H1 (cell line): ENCODE measurements around the gene EIF2S2. TPM values are rescaled to one million over a fixed set of nuclear protein-coding genes. Genes with fewer than 3 reads are reported as not detected.

ENCODE experiments used
- CTCF ChIA-PET: fragments of 300-600 bp; sonication (Branson Sonifier 250); formaldehyde crosslinking; loops from one replicate; lab custom pipeline; 2021; ENCODE audit not compliant: partially characterized antibody; lab: Charles Lee
- POLR2A ChIA-PET: fragments of 300-600 bp; sonication (Branson Sonifier 250); formaldehyde crosslinking; loops from one replicate; lab custom pipeline; 2021; ENCODE audit warnings: inconsistent platforms; ENCODE audit not compliant: partially characterized antibody; lab: Charles Lee
- DNase-seq, 2 experiments: peaks; one replicate each; pipeline versions ENCODE4 v3.0.0 to v3.0.0-alpha.2; 2010 to 2022; ENCODE audit warnings: low spot score in 2 of 2, low read depth in 1 of 2, mixed read lengths in 1 of 2
- FAIRE-seq: peaks from 2 replicates; lab custom pipeline; 2011; peaks lifted over from hg19 to GRCh38; lab: Jason Lieb, UNC
- H2AFZ ChIP-seq: 2 replicates; pipeline ENCODE4 v1.8.1; 2012; ENCODE audit warnings: low read length, inconsistent platforms
- H2AK5ac ChIP-seq: 2 replicates; pipeline ENCODE4 v1.6.1; 2013; ENCODE audit warnings: low read depth, low read length
- H2BK120ac ChIP-seq: replicated peaks from 2 replicates; pipeline ENCODE3; 2013; ENCODE audit warnings: low read depth, low read length, inconsistent platforms
- H2BK12ac ChIP-seq: 2 replicates; pipeline ENCODE4 v1.6.1; 2013; ENCODE audit warnings: low read depth, low read length
- H2BK15ac ChIP-seq: 2 replicates; pipeline ENCODE4 v1.6.1; 2013; ENCODE audit warnings: low read length
- H2BK20ac ChIP-seq: 2 replicates; pipeline ENCODE4 v1.6.1; 2013; ENCODE audit warnings: low read length
- H2BK5ac ChIP-seq: 2 replicates; pipeline ENCODE4 v1.6.1; 2013; ENCODE audit warnings: low read depth, low read length
- H3K14ac ChIP-seq: 2 replicates; pipeline ENCODE4 v1.6.1; 2013; ENCODE audit warnings: inconsistent platforms; ENCODE audit not compliant: insufficient read length
- H3K18ac ChIP-seq: 2 replicates; pipeline ENCODE4 v1.6.1; 2013; ENCODE audit warnings: low read length; ENCODE audit errors: extremely low read depth
- H3K23ac ChIP-seq: 2 replicates; pipeline ENCODE4 v1.6.1; 2013; ENCODE audit warnings: inconsistent platforms; ENCODE audit not compliant: insufficient read length
- H3K23me2 ChIP-seq: 2 replicates; pipeline ENCODE4 v1.6.1; 2013; ENCODE audit warnings: low read depth, low read length
- H3K27ac ChIP-seq: 2 replicates; pipeline ENCODE4 v1.6.1; 2011; ENCODE audit warnings: low read depth, low read length, inconsistent platforms
- H3K27me3 ChIP-seq, 4 experiments: replicated peaks in 1 of 4; 1 replicate in 1 of 4; 2 replicates in 3 of 4; pipeline versions ENCODE4 v1.6.1 to v1.8.1; 2011 to 2013; ENCODE audit warnings: low read length in 3 of 4, mild to moderate bottlenecking in 3 of 4, inconsistent platforms in 2 of 4, mixed read lengths in 2 of 4, moderate library complexity in 1 of 4; ENCODE audit not compliant: control insufficient read depth in 3 of 4, insufficient read depth in 3 of 4; ENCODE audit errors: extremely low read depth in 1 of 4
- H3K36me3 ChIP-seq, 4 experiments: 2 replicates each; pipeline versions ENCODE4 v1.6.1 to v1.8.1; 2011 to 2013; ENCODE audit warnings: mild to moderate bottlenecking in 4 of 4, low read length in 3 of 4, moderate library complexity in 2 of 4, control low read depth in 1 of 4, inconsistent platforms in 1 of 4; ENCODE audit not compliant: insufficient read depth in 4 of 4, control insufficient read depth in 2 of 4
- H3K4ac ChIP-seq: replicated peaks from 2 replicates; pipeline ENCODE3; 2013; ENCODE audit warnings: low read length, low read depth, mixed read lengths, inconsistent platforms; ENCODE audit not compliant: insufficient read length
- H3K4me1 ChIP-seq, 4 experiments: replicated peaks in 1 of 4; 1 replicate in 1 of 4; 2 replicates in 3 of 4; pipeline versions ENCODE4 v1.6.1 to v1.8.1; 2011 to 2013; ENCODE audit warnings: low read length in 3 of 4, inconsistent platforms in 2 of 4, mixed read lengths in 1 of 4; ENCODE audit not compliant: insufficient read depth in 4 of 4, control insufficient read depth in 3 of 4
- H3K4me2 ChIP-seq, 2 experiments: 2 replicates each; pipeline versions ENCODE4 v1.6.1 to v1.8.1; 2011 to 2013; ENCODE audit warnings: low read depth in 2 of 2, low read length in 2 of 2, control low read depth in 1 of 2, inconsistent platforms in 1 of 2, mild to moderate bottlenecking in 1 of 2; ENCODE audit not compliant: insufficient read depth in 1 of 2
- H3K4me3 ChIP-seq, 4 experiments: fragments of 200-600, 300-600 bp in 1 of 4; sonication (generic), shearing (Covaris generic), sonication (Bioruptor Twin) in 1 of 4; 2 replicates each; pipeline versions ENCODE4 v1.5.1 to v1.8.1; 2011 to 2016; ENCODE audit warnings: low read length in 4 of 4, low read depth in 3 of 4, control low read depth in 2 of 4, inconsistent platforms in 2 of 4, mild to moderate bottlenecking in 2 of 4, mixed read lengths in 1 of 4, moderate library complexity in 1 of 4; ENCODE audit not compliant: insufficient read depth in 2 of 4; ENCODE audit errors: extremely low read depth in 1 of 4
- H3K56ac ChIP-seq: replicated peaks from 2 replicates; pipeline ENCODE3; 2013; ENCODE audit warnings: low read depth, mild to moderate bottlenecking, mixed read lengths, low read length, inconsistent platforms; ENCODE audit not compliant: insufficient read length
- H3K79me1 ChIP-seq: 2 replicates; pipeline ENCODE4 v1.6.1; 2013; ENCODE audit warnings: low read depth, low read length, control low read depth
- H3K79me2 ChIP-seq, 2 experiments: 2 replicates each; pipeline versions ENCODE4 v1.6.1 to v1.8.1; 2012 to 2013; ENCODE audit warnings: low read length in 2 of 2, mild to moderate bottlenecking in 2 of 2, inconsistent platforms in 1 of 2; ENCODE audit not compliant: insufficient read depth in 2 of 2, control insufficient read depth in 1 of 2
- H3K9ac ChIP-seq, 4 experiments: replicated peaks in 1 of 4; 1 replicate in 1 of 4; 2 replicates in 3 of 4; pipeline versions ENCODE4 v1.6.1 to v1.8.1; 2011 to 2013; ENCODE audit warnings: low read depth in 3 of 4, low read length in 3 of 4, control low read depth in 2 of 4, mild to moderate bottlenecking in 2 of 4, moderate library complexity in 2 of 4, inconsistent platforms in 1 of 4; ENCODE audit errors: extremely low read depth in 1 of 4
- H3K9me3 ChIP-seq, 2 experiments: 2 replicates each; pipeline versions ENCODE4 v1.6.1 to v1.8.1; 2012 to 2013; ENCODE audit warnings: mild to moderate bottlenecking in 2 of 2, moderate library complexity in 2 of 2, control low read depth in 1 of 2, inconsistent platforms in 1 of 2, low read depth in 1 of 2, low read length in 1 of 2, mixed read lengths in 1 of 2; ENCODE audit not compliant: insufficient read depth in 2 of 2
- H4K20me1 ChIP-seq, 2 experiments: replicated peaks in 1 of 2; 2 replicates each; pipeline versions ENCODE3 to v1.8.1; 2011 to 2013; ENCODE audit warnings: inconsistent platforms in 2 of 2, low read length in 2 of 2, mild to moderate bottlenecking in 1 of 2; ENCODE audit not compliant: insufficient read depth in 2 of 2, control insufficient read depth in 1 of 2
- H4K5ac ChIP-seq: 2 replicates; pipeline ENCODE4 v1.6.1; 2013; ENCODE audit warnings: low read length, low read depth, mixed read lengths, inconsistent platforms; ENCODE audit not compliant: insufficient read length
- H4K8ac ChIP-seq: 2 replicates; pipeline ENCODE4 v1.8.0; 2013; ENCODE audit warnings: mild to moderate bottlenecking, moderate library complexity, low read length, inconsistent platforms; ENCODE audit not compliant: insufficient read depth; ENCODE audit errors: extremely low read depth
- H4K91ac ChIP-seq: replicated peaks from 2 replicates; pipeline ENCODE3; 2013; ENCODE audit warnings: low read length, mixed read lengths, inconsistent platforms; ENCODE audit not compliant: insufficient read length
- CHD2 ChIP-seq: IDR thresholded peaks from 2 replicates; pipeline ENCODE4 v1.6.1; 2012; ENCODE audit warnings: low read length, improper control_type of control experiment
- KDM5A ChIP-seq: fragments of 200-600 bp; IDR thresholded peaks from 2 replicates; pipeline ENCODE4 v1.7.1; 2012; ENCODE audit warnings: mild to moderate bottlenecking, low read length, inconsistent platforms, mixed read lengths
- MAFK ChIP-seq: IDR thresholded peaks from 2 replicates; pipeline ENCODE4 v1.6.1; 2012; ENCODE audit warnings: low read depth, mild to moderate bottlenecking, improper control_type of control experiment, low read length
- SP4 ChIP-seq: IDR thresholded peaks from 2 replicates; pipeline ENCODE4 v1.6.1; 2012; ENCODE audit warnings: low read length, inconsistent platforms
- TEAD4 ChIP-seq: IDR thresholded peaks from 2 replicates; pipeline ENCODE4 v1.6.1; 2012; ENCODE audit warnings: low read depth, low read length, inconsistent platforms, mixed read lengths
- WGBS, 2 experiments: shearing (Covaris generic) in 1 of 2; methylation state at CpG; one replicate each; pipeline versions ENCODE4 v1.1.6 to v1.1.7; 2013 to 2015; ENCODE audit warnings: low lambda C conversion rate in 2 of 2, mixed read lengths in 2 of 2, inconsistent platforms in 1 of 2, low coverage in 1 of 2, missing lambda C conversion rate in 1 of 2; ENCODE audit not compliant: insufficient replicate concordance in 2 of 2, insufficient coverage in 1 of 2, insufficient read length in 1 of 2; ENCODE audit errors: extremely low coverage in 1 of 2, missing lambda C conversion rate in 1 of 2; 5-methylcytosine and 5-hydroxymethylcytosine counted together
- polyA plus RNA-seq, 7 experiments: library from polyadenylated mRNA; depleted of rRNA in 3 of 7; stranded (reverse) in 5 of 7; unstranded in 2 of 7; fragments of >200 nt in 5 of 7; fragments of 200-250 nt in 2 of 7; gene quantifications; 1 replicate in 5 of 7; 2 replicates in 1 of 7; 4 replicates in 1 of 7; pipeline versions ENCODE4 v1.2.1 to v1.2.3, GENCODE V29; 2011 to 2013; ENCODE audit warnings: missing spikeins in 2 of 7, mixed read lengths in 2 of 7
- total RNA-seq: library from RNA; stranded (reverse); fragmentation: NEBNext Ultra II Directional; extraction: Animal tissue kit (Norgen Biotek cat#: 25700); gene quantifications from 2 replicates; pipeline ENCODE4 v1.2.1, GENCODE V29; 2021
- TF ChIP-seq, protein P1 (sequence below): IDR thresholded peaks from 2 replicates; pipeline ENCODE4 v1.6.1; 2011; ENCODE audit warnings: low read depth, mild to moderate bottlenecking, low read length; ENCODE audit not compliant: insufficient read depth

EIF2S2 gene
- total and polyA plus RNA-seq, 2 of the 8 experiments (the other 6 are each of a cell fraction or from before 2014, with no cell fraction given), result 59.5 to 142 TPM

DNA sequence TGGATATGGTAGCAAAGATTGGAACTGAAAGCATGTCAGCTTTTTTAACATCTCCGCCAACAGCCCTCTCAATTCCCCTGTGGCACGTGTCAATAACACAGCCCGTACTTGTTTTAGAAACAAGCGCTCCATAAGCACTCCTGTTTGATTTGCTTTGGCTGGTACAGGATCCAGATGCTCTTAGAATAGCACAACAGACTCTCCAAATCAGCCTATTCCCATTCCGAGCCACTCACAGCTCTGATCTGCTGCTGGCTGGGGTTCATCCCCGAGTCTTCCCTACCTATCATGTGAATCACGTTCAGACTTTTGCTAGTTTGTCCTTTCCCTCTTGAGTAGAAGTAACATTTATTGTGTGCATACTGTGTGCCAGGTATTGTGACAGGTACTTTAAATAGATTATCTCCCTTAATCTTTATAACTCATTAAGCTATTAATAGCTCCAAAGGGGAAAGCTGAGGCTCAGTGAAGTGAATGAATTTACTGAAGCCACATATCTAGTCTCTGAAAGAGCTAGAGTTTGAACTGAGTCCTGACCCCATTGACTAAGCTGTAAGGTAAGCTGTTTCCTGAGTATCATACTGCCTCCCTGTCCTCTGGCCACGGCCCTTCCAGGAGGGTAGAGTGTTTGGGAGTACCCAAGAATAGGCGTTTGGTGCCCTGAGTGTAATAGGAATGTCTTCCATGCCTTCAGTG is 71.6 kb downstream of the EIF2S2 start:
- no peak overlapping the region for H3K27ac ChIP-seq
- H3K23ac ChIP-seq, result no peak overlapping the region
- H4K20me1 ChIP-seq, result peaks cover 11% of the 10 kb centered on the region in 2 experiments
- H4K5ac ChIP-seq, result no peak overlapping the region
- H3K23me2 ChIP-seq, result no peaks in the 10 kb centered on the region
- FAIRE-seq (no peak), DNase-seq (no peak)
- no peak overlapping the region for H3K4me2 ChIP-seq
- H2BK12ac ChIP-seq, result no peak overlapping the region
- H2BK20ac ChIP-seq, result no peak overlapping the region
- no peak overlapping the region for H4K91ac ChIP-seq
- no peak overlapping the region for H2BK120ac ChIP-seq
- ChIA-PET CTCF (interaction anchor here (1.1 to 3.0 kb wide), 7 partner anchors 9 to 107 kb away, joined by 3 to 15 read pairs (median 5); no protein-coding TSS in a partner anchor), POLR2A (no interaction called here)
- peaks cover 0 to 75% of the 10 kb centered on the region in 2 experiments; a peak in 2 of 4 replicates for H3K79me2 ChIP-seq
- H3K9me3 ChIP-seq, result no peaks in the 10 kb centered on the region
- no peak overlapping the region for H3K56ac ChIP-seq
- H3K9ac ChIP-seq, result no peak overlapping the region
- no peaks in the 10 kb centered on the region for H3K27me3 ChIP-seq
- no peaks in the 10 kb centered on the region for H3K36me3 ChIP-seq
- 85% methylated on average over 9 of the region's 9 CpGs; no CpG with 5 or more reads in 1 of the 2 experiments for WGBS, 2 experiments
- no peak overlapping the region for H4K8ac ChIP-seq
- no peak overlapping the region for H2BK5ac ChIP-seq
- H3K4me1 ChIP-seq, result peaks cover 3 to 9% (median 6%) of the 10 kb centered on the region in 4 experiments
- H2AFZ ChIP-seq, result no peak overlapping the region
- H3K4me3 ChIP-seq, result no peak overlapping the region
- H3K79me1 ChIP-seq, result peaks cover 6% of the 10 kb centered on the region
- H2BK15ac ChIP-seq, result no peak overlapping the region
- no peak overlapping the region for H3K18ac ChIP-seq
- H3K14ac ChIP-seq, result no peak overlapping the region
- H2AK5ac ChIP-seq, result no peak overlapping the region
- H3K4ac ChIP-seq, result no peak overlapping the region
- TF ChIP-seq KDM5A, result no peak
- TF ChIP-seq MAFK, result no peak
- no peak for TF ChIP-seq TEAD4
- TF ChIP-seq SP4, result no peak
- no peak for TF ChIP-seq CHD2
- TF ChIP-seq, protein P1, sequence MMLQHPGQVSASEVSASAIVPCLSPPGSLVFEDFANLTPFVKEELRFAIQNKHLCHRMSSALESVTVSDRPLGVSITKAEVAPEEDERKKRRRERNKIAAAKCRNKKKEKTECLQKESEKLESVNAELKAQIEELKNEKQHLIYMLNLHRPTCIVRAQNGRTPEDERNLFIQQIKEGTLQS, result no peak
